ENCODE measurements around the gene SNAP23.
A peak's percentile ranks its signal among the peaks of the same experiment; 100 is the strongest.

SNAP23 gene

DNA sequence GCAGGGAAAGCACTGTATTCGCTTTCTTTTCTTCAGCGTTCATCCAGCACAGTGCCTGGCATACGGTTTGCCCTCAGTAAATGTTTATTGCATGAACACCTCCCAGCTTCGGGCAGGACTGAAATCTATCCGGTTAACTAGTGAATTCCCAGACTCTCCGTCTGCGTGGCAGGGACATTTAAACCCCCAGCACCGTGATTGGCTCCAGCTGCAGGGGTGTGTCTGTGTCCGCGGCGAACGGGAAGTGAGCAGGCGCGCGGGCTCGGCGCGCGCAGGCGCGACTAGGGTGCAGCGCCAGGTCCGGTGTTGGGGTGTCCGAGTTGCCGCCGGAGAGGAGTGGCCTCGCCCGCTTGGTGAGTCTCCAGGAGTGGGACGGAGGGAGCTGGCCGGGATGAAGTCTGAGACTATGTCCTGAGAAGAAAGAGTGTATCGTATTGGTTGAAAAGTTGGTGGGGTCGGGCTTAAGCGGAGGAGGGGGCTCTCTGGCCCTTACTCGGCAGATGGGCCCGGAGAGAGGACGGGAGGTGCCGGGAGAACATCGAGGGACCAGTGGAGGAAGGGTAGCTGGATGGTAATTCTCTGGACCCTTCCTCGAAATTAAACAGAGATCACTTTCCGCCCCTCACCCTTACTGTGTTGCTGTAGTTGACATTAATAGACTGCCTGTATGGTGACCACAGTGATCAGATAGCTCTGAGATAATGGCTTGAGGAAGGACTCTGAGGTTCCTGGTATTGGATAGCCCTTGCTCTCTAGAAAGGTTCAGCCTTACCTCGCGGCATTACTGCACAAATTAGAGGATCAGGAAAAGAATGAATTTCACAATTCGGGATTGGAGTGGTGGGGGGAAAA lies at the start of gene SNAP23:
Gene SNAP23 (plus strand): TSS at position 274 of the 852 bp plus-strand sequence. CDS start 16,213 bp downstream, outside the sequence.
- peak; percentile 86 for DNase-seq

DNA sequence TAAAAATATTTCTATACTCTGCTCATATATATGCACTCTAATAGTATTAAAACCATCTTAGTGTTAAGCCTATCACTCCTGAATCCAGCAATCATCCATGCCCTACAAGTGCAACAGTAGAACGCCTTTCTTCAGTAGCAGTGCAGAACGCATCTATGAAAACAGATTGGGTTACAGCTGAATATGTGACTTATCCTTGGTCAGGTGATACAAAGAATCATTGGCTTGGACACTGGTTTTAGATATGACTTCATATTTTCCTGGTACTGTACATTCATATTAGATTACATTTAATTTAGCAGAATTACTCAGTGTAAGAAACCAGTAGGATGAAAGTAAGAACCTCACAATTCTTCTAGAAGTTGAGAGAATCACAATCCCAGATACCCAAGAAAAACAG lies 47.8 kb upstream of the SNAP23 start:
- DNase-seq, result no peak

DNA sequence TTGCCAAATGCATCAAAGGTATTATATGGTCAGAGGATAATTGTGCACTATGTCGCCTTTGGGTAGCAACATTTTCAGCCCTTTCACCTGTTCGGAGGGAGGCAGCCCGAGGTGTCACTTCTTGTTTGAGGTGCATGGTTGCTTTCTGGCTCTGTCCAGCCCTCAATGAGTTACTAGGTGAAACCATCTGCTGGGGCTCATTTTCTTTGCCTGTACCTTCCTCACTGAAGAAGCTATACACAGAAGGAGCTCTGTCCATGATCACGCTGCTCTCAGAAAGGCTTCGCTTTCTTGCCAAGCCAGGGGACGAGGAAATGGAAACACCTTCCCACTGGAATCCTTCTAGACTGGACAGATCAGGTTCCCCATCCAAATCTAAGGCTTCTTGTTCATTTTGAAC lies 47.2 kb upstream of the SNAP23 start:
- no peak for DNase-seq

DNA sequence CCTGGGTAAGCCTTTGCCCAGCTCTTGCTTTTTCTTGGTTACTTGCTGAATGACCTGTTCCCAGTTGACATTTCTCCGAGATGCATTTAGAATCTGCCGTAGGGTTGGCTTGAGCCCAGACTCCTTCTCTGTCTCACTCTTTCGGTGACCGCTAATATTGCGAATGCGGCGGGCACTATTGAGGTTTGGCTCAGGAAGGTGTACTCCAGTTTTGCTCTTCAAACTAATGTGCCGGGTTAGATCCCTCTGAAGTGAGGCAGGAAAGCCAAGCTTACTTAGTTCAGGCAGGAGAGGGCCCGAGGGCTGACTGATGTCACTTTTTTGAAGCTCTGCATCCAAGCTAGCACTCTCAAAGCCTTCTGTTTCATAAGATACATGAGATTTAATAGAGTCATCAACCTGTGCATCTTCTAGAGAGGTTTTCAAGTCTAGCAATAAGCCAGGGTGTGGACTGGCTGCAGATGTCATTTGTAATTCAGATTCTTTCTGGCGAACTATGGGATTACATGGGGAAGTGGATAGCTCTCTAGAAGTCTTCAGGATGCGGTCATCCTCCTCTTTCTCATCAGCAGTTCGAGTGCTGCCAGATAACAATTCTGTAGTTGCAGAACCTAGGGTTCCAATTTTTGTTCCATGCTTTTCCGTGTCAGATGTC lies 45.5 kb upstream of the SNAP23 start:
- DNase-seq, result no peak

DNA sequence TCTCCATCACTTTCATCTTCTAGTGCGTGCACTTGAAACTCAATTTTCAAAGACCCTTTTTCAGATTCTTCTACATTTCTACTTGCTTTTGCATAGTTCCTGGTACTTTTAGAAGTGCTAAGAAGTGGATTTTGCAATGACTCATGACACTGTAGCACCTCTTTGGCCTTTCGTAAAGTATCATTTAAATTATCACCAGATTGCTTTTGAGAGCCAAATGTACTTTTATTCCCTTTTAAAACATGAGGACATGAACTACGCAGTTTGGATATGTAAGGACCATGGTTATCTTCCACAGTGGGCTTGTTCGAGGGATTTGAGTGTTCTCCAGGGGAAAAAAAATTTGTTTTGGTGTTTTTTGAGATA lies 45.0 kb upstream of the SNAP23 start:
- no peak for DNase-seq

DNA sequence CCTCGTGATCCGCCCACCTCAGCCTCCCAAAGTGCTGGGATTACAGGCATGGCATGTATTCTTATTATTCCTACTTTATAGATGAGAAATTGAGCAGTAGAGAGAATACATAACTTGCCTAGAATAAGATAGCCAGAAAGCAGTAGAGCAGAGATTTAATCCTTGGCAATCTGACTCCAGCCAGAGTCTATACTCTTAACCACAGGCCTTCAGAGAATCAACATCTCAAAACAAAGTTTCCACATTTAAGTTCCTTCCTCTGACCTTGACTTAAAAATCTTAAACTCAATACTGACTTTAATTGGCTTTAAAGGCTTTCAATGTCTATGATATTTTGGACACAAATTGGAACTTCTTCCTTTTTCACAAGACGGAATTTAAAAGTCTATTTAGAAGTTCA lies 41.6 kb upstream of the SNAP23 start:
- no peak for DNase-seq

DNA sequence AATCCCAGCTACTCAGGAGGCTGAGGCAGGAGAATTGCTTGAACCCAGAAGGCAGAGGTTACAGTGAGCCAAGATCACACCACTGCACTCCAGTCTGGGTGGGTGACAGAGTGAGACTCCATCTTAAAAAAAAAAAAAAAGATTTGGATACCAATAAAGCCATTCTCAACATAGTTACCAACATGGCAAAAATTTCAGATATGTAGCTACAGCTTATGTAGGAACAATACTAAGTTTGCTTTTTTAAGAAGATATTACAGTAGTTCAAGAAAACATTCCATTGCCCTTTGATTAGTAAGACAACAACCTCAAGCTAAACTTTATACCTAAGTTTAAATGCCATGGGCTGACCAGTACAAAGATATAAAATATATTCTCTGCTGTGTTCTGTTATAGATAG lies 38.9 kb upstream of the SNAP23 start:
- DNase-seq, result no peak

DNA sequence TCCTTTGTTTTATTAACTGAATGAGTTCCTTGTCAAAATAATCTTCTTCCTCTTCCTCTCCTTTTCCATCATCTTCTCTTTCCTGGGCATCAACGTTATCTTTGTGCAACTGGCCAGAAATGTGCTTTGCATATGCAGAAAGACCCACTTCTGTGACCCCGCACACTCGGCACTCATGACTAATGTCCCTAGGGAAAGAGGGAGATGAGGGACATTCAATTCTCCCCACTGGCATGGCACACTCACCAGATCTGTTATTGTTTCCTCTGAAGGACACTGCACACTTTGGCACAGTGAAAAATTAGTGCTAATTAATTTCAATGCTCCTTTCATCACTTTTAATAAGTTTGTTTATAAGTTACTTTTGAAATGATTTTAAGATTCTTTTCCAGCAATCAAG lies 38.5 kb upstream of the SNAP23 start:
- no peak for DNase-seq

DNA sequence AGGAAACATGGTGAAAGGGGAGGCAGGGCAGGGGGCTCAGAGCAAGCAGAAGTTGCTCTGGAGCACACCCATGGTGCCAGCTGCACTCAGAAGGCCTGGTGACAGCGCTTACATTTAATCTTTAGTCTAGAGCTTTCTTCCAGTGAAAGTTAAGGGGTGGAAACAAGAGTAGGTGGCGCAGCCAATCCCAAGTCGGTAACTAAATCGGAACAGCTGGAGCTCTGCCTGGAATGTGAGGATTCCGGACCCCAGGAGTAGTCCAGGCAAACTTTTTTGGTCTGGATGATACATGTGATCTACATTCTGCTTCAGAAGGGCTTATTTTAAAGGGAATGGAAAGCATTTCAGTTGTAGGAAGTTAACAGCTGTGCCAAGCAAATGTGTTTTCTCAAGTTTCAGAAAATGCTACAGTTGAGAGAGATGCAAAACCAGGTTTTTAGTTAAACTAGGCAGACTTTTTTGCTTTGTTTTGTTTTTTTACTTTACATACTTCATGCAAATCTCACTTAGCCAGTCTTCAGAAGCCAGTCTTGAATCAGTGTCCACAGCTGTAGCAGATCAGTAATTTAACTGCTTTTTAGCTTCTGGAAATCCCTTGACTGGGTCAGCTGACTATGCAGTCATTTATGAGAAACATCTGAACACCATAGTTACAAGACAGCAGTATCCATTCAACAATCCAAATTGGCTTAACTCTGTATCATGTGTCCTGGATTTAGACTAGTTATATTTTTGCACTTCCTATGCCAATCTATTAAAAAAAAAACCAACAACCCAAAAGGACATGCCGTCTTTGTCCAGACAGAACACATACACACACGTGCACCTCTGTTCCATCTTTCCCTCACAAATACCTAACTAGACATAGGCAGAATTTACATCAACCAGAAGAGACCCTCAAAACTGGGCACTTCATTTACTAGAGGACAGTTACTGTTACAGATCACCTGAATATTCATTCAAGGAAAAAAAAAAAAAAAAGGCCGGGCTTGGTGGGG lies 37.7 kb upstream of the SNAP23 start:
- peak; percentile 62 for DNase-seq

DNA sequence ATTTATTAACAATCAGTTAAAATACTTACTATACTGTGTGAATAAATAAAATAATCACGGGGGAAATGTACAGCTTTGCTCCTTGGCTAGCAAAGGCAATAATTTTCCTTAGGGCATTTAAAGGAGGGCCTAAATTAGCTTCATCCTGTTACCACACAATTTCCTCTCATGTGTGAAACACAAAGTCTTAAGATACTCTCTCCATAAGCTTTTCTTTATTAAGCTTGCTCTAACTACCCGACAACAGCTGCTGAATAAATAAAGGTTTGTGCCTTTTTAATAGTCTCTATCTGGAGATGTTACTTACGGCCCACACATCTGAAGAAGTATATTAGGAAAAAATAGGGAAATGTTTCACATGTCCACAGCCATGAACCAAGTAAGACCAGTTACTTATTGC lies 34.2 kb upstream of the SNAP23 start:
- DNase-seq, result no peak

DNA sequence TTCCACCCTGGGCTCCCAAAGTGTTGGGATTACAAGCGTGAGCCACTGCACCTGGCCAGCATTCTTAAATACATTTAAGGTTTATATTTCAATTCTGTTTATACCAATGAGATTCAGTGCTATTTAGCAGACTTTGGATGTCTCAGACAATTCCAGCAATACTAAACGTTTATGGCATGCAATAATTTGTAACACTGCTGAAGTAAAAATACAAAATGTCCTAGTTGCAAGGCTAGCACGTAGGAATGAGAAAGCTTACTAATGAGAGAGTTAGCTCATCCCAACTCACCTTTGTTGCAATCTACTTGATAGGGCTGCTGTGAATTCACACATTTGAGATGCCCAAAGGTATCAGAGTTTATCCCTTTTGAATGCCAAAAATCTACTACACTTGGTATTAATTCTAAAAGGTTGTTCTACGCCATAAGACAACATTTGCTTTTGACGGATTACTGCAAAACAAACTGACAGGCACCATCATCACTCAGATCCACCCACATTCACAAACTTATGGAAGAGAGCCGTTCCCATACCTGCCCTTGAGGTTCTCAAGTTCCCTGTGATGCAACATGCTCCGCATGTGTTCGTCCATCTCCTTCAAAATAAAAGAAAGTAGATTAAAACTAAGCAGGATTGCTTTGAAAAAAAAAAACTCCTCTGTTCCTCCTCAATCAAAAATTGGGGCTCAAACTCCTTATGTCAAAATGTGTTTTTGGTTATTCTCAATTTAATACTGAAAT lies 29.7 kb upstream of the SNAP23 start:
- no peak for DNase-seq

DNA sequence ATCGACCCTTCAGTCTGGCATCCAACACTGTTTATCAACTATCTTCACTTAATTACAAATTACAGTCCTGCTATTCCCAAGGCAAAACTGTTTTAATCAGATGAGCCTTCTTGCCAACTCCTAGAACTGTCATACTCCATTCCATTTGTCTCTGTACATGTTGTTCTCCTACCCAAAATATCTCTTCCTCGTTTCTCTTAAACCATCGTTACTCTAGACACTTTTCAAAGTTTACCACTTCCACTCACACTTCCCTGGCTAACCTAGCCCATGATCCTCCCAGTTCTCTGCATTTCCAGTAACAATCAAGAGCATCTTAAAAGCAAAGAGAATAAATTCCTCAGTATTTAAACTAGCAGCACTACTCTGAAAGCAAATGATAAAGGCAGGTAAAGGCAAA lies 24.4 kb upstream of the SNAP23 start:
- DNase-seq, result no peak

DNA sequence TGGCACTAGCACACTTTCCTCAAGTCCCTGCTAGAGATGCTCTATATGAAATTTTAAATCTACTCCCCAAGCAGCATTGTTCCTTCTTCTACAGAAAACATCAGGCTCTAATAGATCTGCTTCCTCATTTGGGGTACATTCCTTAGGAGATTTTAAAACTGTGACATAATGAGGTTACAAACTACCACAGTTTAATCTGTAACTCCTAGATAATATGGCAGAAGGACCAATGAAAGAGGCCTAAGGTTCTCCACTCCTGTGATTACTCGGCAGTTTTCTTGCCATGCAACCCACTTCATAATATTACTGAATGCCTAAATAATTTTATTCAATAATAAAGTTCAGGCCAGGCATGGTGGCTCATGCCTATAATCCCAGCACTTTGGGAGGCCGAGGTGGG lies 20.6 kb upstream of the SNAP23 start:
- no peak for DNase-seq

DNA sequence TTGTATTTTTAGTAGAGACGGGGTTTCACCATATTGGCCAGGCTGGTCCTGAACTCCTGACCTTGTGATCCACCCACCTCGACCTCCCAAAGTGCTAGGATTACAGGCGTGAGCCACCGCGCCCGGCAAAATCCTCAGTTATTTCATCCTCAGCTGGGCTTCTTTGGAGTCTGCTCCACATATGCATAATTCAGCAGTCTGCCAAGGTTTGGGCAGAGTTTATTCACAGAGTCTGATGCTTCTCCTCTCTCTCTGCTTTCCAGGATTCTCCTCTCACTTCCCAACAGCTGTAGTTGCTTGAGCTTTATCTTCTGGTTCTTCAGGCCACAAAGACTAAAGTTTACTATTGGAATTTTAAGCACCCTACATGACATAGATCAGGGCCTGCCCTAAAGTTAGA lies 12.7 kb upstream of the SNAP23 start:
- DNase-seq, result no peak

DNA sequence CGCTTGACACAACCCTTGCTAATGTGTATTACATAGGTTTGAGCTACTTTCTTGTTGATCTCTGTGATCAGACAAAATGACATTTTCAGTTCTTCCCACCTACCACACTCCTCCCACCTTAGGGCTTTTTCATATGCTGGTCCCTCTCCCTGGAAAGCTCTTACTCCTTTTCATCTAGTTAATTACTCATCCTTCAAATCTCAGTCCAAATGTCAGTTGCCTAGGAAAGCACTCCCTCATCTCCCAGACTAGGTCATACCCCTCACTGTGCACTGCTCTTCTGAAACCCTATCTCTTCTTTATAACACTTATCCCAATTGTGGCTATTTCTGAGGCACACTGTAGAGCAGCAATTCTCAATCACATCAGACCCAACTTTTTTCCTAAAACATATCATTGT lies 11.8 kb upstream of the SNAP23 start:
- no peak for DNase-seq

DNA sequence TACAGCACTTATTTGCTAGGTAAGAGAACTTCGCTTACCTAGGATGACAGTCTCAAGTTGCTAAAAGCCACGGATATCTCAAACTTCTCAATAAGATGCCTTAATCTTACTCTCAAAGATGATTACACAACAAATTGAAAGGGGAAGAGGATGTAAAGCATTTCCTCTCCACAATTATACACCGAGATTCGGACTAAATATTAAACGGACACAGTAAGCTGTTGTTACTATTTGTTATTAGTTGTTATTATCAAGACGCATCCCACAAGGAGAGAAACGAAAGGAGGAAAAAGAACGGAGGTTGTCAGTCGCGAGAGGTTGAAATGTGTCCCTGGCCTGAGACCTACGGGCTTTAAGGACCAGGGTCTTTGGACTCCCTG lies 5.2 kb upstream of the SNAP23 start:
- no peak for DNase-seq

DNA sequence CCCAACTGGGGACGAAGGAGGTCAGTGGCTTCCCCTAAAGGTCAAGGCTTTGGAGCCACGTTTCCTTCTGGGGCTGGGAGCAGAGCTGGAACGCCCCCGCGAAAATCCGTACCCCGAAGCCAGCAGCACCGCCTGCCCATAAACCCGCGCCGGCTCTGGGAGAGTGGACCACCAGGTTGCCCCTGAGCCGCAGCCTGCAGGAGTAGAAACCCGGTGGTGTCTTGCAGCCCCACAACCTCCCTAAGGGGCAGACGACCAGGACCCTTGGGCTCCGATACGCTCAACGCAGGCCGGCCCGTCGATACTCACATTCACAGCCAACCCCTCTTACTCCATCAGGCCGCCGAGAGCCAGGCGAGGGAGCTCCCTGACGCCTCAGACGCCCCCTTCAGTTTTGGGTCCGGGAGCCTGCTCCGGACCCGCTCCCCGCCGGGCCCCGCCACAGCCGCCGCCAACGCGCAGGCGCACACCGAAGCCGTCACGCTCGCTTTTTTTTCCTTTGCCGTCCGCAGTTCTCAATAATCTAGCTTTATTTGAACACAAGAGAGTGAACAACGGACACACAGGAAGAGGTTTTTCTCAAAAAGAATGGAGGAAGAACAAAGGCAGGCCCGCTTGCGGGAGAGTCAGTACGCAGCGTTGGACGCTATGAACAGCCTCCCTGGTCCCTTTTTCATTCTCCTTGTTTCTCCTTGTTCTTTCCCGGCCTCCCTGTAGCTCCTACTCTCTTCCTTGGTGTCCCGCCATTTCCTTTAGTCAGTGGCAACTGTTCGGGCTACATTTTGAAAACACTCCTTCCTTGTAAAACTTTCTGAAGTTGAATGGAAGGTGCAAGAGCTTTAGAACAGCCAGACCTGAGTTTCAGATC lies 4.5 kb upstream of the SNAP23 start, which contains the start of gene ZNF106:
Gene ZNF106 (minus strand): TSS at position 471 of the 868 bp plus-strand sequence. CDS start 18,852 bp downstream, outside the sequence.
- peak; percentile 77 for DNase-seq

DNA sequence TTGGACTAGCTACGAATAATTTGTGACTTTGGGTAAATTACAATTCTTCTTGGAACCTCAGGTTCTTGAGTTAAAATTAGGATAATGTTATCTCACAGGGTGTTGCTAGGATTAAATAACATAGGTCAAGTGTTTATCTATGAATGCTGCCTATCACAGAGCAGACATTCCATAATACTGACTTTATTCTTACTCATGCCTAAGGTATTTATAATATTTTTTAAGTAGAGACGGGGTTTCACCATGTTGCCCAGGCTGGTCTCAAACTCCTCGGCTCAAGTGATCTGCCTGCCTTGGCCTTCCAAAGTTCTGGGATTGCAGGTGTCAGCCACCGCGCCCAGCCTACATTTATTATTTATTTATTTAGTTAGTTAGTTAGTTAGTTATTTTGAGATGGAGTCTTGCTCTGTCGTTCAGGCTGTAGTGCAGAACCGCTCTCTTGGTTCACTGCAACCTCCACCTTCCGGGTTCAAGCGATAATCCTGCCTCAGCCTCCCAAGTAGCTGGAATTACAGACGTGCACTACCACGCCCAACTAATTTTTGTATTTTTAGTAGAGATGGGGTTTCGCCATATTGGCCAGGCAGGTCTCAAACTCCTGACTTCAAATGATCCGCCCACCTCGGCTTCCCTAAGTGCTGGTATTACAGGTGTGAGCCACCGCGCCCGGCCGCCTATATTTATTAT lies 3.8 kb upstream of the SNAP23 start:
- no peak for DNase-seq

DNA sequence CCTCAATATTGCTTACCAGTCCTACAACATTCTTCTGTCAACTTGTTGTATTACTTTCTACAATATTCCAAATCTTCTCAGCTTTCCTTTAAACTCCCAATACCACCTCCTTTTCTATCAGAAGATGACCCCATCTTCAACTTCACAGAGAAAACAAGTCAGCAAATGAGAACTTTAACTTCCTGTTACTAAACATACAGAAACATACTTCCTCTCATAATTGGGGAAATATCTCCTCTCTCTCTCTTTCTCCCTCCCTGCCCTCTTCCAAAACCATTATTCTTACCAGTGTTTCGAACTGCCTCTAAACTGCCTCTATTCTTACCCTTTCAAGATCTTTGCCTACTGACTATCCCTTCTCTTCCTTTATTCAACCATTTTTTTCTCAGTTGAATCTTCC lies 1.8 kb upstream of the SNAP23 start:
- no peak for DNase-seq

DNA sequence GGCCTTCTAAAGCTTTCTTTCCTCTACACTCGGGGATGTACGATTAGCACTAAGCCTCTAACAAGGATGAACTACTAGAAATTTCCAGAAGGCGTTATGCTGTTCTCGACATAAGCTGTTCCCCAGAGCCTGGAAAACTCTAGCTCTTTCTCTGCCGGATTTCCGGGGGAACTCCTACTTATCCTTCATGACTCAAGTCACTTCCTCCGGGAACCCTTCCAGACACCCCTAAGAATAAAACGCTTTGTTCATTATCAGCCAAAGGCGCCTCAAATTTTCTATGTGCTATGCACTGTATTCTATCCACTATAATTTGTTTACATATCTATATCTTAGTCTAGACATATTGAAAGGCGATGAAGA lies 455 bp upstream of the SNAP23 start:
- DNase-seq, result no peak

All from DMS 273 treated with DMSO at 0.1 percent for 48 hours (cell line).